ENCODE results near the gene SRMS.

- TF ChIP-seq CTCF (IDR thresholded peaks at IDR 0.05): no peak
- TF ChIP-seq EZH2 (IDR thresholded peaks at IDR 0.05): no peak
- no peak for TF ChIP-seq EZH2phosphoT487 (IDR thresholded peaks at IDR 0.05)
Measured at GRCh38 chr20:63555661-63556381, 8.3 kb upstream of the SRMS start.

All from neural progenitor cell (in vitro differentiated cells).